IMR-90 (cell line): ENCODE data around the gene DGLUCY. TPM values are rescaled to one million over a fixed set of nuclear protein-coding genes. Genes with fewer than 3 reads are reported as not detected.

Experiments
- ATAC-seq: fragments of 200-7000 bp; cut with Tn5 transposase; 2 replicates; pipeline ENCODE4 v1.9.1; 2020; ENCODE audit warnings: low read depth, mild to moderate bottlenecking, moderate library complexity
- BruUV-seq: library from RNA; stranded (reverse); fragments of 400-500 nt; replicated peaks from 2 replicates; lab custom pipeline; 2021; lab: Mats Ljungman, UMichigan
- CTCF ChIA-PET: fragments of 300-600 bp; formaldehyde crosslinking; extraction: SDS; loops from one replicate; lab custom pipeline; 2021; ENCODE audit warnings: antibody characterized with exemption; lab: Yijun Ruan, JAX
- POLR2A ChIA-PET: fragments of 300-600 bp; sonication (Branson Sonifier 250); formaldehyde crosslinking; loops from one replicate; lab custom pipeline; 2022; ENCODE audit warnings: antibody characterized with exemption; ENCODE audit not compliant: unreplicated experiment; lab: Charles Lee
- DNase-seq: peaks from one replicate; pipeline ENCODE4 v3.0.0; 2013
- H2AFZ ChIP-seq: replicated peaks from 2 replicates; pipeline ENCODE3; 2013; ENCODE audit warnings: low read length, mild to moderate bottlenecking; ENCODE audit not compliant: poor library complexity
- H2AK5ac ChIP-seq: 2 replicates; pipeline ENCODE4 v1.6.1; 2013; ENCODE audit warnings: low read depth, low read length, inconsistent platforms
- H2AK9ac ChIP-seq: replicated peaks from 2 replicates; pipeline ENCODE3; 2013; ENCODE audit warnings: mild to moderate bottlenecking, low read depth, low read length, moderate library complexity; ENCODE audit not compliant: poor library complexity
- H2BK120ac ChIP-seq: 2 replicates; pipeline ENCODE4 v1.6.1; 2013; ENCODE audit warnings: low read depth, low read length, inconsistent platforms
- H2BK15ac ChIP-seq: 3 replicates; pipeline ENCODE4 v1.6.1; 2013; ENCODE audit warnings: low read depth, low read length, inconsistent platforms
- H2BK20ac ChIP-seq: 2 replicates; pipeline ENCODE4 v1.6.1; 2013; ENCODE audit warnings: low read depth, mild to moderate bottlenecking, inconsistent platforms, low read length, moderate library complexity
- H2BK5ac ChIP-seq: 2 replicates; pipeline ENCODE4 v1.6.1; 2013; ENCODE audit warnings: mild to moderate bottlenecking, low read depth, low read length, inconsistent platforms; ENCODE audit not compliant: poor library complexity, severe bottlenecking
- H3K14ac ChIP-seq: replicated peaks from 2 replicates; pipeline ENCODE4 v1.6.1; 2013; ENCODE audit warnings: low read depth, low read length, inconsistent platforms
- H3K18ac ChIP-seq: 2 replicates; pipeline ENCODE4 v1.6.1; 2013; ENCODE audit warnings: low read depth, low read length, control low read depth
- H3K23ac ChIP-seq: 2 replicates; pipeline ENCODE4 v1.6.1; 2013; ENCODE audit warnings: low read depth, low read length, inconsistent platforms
- H3K27ac ChIP-seq: 2 replicates; pipeline ENCODE4 v1.5.1; 2013; ENCODE audit warnings: mild to moderate bottlenecking, control low read depth, low read length; ENCODE audit not compliant: insufficient read depth
- H3K27me3 ChIP-seq: 2 replicates; pipeline ENCODE4 v1.6.1; 2013; ENCODE audit warnings: low read length; ENCODE audit not compliant: control insufficient read depth, insufficient read depth
- H3K36me3 ChIP-seq: 2 replicates; pipeline ENCODE4 v1.6.1; 2013; ENCODE audit warnings: low read length, mixed read lengths; ENCODE audit not compliant: control insufficient read depth, insufficient read depth
- H3K4ac ChIP-seq: 2 replicates; pipeline ENCODE4 v1.6.1; 2013; ENCODE audit warnings: low read depth, low read length, inconsistent platforms
- H3K4me1 ChIP-seq: 2 replicates; pipeline ENCODE4 v1.6.1; 2013; ENCODE audit warnings: low read length, mixed read lengths; ENCODE audit not compliant: control insufficient read depth, insufficient read depth
- H3K4me2 ChIP-seq: 2 replicates; pipeline ENCODE4 v1.6.1; 2013; ENCODE audit warnings: low read depth, mild to moderate bottlenecking, control low read depth, low read length, moderate library complexity
- H3K4me3 ChIP-seq: 2 replicates; pipeline ENCODE4 v1.5.1; 2013; ENCODE audit warnings: low read depth, mild to moderate bottlenecking, control low read depth, low read length, moderate library complexity; ENCODE audit not compliant: insufficient read depth
- H3K56ac ChIP-seq: 2 replicates; pipeline ENCODE4 v1.6.1; 2013; ENCODE audit warnings: low read length, inconsistent platforms; ENCODE audit not compliant: insufficient read depth; ENCODE audit errors: extremely low read depth
- H3K79me1 ChIP-seq, 2 experiments: 2 replicates each; pipeline ENCODE4 v1.6.1; 2013; ENCODE audit warnings: low read length in 2 of 2, inconsistent platforms in 1 of 2, low read depth in 1 of 2
- H3K9ac ChIP-seq: 2 replicates; pipeline ENCODE4 v1.6.1; 2013; ENCODE audit warnings: low read depth, low read length, control low read depth
- H3K9me1 ChIP-seq: 2 replicates; pipeline ENCODE4 v1.6.1; 2013; ENCODE audit warnings: low read length, inconsistent platforms; ENCODE audit not compliant: insufficient read depth
- H3K9me3 ChIP-seq: 2 replicates; pipeline ENCODE4 v1.6.1; 2013; ENCODE audit warnings: low read length; ENCODE audit not compliant: control insufficient read depth, insufficient read depth
- H4K20me1 ChIP-seq: 2 replicates; pipeline ENCODE4 v1.6.1; 2013; ENCODE audit warnings: low read length, inconsistent platforms; ENCODE audit not compliant: insufficient read depth
- H4K5ac ChIP-seq: 2 replicates; pipeline ENCODE4 v1.6.1; 2013; ENCODE audit warnings: mild to moderate bottlenecking, low read depth, low read length, control low read depth
- H4K8ac ChIP-seq, 2 experiments: 2 replicates each; pipeline ENCODE4 v1.6.1; 2013; ENCODE audit warnings: low read depth in 2 of 2, low read length in 2 of 2, control low read depth in 1 of 2, inconsistent platforms in 1 of 2
- H4K91ac ChIP-seq: 2 replicates; pipeline ENCODE4 v1.6.1; 2013; ENCODE audit warnings: low read depth, low read length, inconsistent platforms; ENCODE audit not compliant: insufficient read depth
- USF2 ChIP-seq: fragments of 150-350 bp; IDR thresholded peaks from 2 replicates; pipeline ENCODE4 v1.6.1; 2017; ENCODE audit warnings: mild to moderate bottlenecking, antibody characterized with exemption, low read length, low read depth
- WGBS, 2 experiments: methylation state at CpG; one replicate each; pipeline versions ENCODE4 v1.1.5 to v1.1.7; 2013; ENCODE audit warnings: missing lambda C conversion rate in 2 of 2; ENCODE audit not compliant: insufficient read length in 1 of 2; ENCODE audit errors: extremely low coverage in 2 of 2; 5-methylcytosine and 5-hydroxymethylcytosine counted together
- dilution Hi-C: fragments of 300-500 bp; cut with HindIII; formaldehyde crosslinking; loops from one replicate; pipeline ENCODE4 v1.14.3; 2018; ENCODE audit warnings: low sequenced_read_pairs; ENCODE audit not compliant: unreplicated experiment
- in situ Hi-C: fragments of 300-500 bp; cut with MboI; formaldehyde crosslinking; loops from 3 replicates; pipeline ENCODE4 v1.14.3; 2019; ENCODE audit warnings: low sequenced_read_pairs, inconsistent platforms, mixed read lengths
- intact Hi-C: fragments of 100-400 bp; cut with micrococcal nuclease; formaldehyde crosslinking; loops from 2 replicates; pipeline ENCODE4 v1.10.0; 2022
- polyA plus RNA-seq, 3 experiments: library from polyadenylated mRNA; depleted of rRNA; stranded (reverse); fragments of >200 nt; gene quantifications; 2 replicates each; pipeline ENCODE4 v1.2.3, GENCODE V29; 2012; ENCODE audit warnings: low replicate concordance in 1 of 3
- total RNA-seq: library from RNA; depleted of rRNA; stranded (reverse); fragments of >200 nt; gene quantifications from 2 replicates; pipeline ENCODE4 v1.2.3, GENCODE V29; 2012

The DGLUCY gene
- total and polyA plus RNA-seq, 2 of the 4 experiments (the other 2 are of a cell fraction), result 8.5 to 13.3 TPM

- ATAC-seq (no peak), DNase-seq (no peak)
- Histone ChIP-seq H4K8ac (no peak overlapping the region), H2BK120ac (no peak overlapping the region), H3K27me3 (no peaks in the 10 kb centered on the region), H3K9me1 (0 out of 2 replicates have a peak, but pooled peaks cover 4% of the 10 kb centered on the region), H3K27ac (no peak overlapping the region), H4K20me1 (no peaks in the 10 kb centered on the region), H3K9me3 (no peaks in the 10 kb centered on the region), H2AFZ (no peak overlapping the region), H2BK20ac (no peak overlapping the region), H3K4ac (no peak overlapping the region), H2AK5ac (no peak overlapping the region), H2BK5ac (no peak overlapping the region), H4K5ac (no peak overlapping the region), H3K79me1 (no peaks in the 10 kb centered on the region), H3K4me1 (no peaks in the 10 kb centered on the region), H3K14ac (no peak overlapping the region), H3K18ac (no peak overlapping the region), H3K9ac (no peak overlapping the region), H2AK9ac (no peak overlapping the region), H4K91ac (no peak overlapping the region), H3K36me3 (peaks cover 12% of the 10 kb centered on the region), H3K4me3 (no peak overlapping the region), H3K56ac (no peak overlapping the region), H3K23ac (no peak overlapping the region), H3K4me2 (no peak overlapping the region), H2BK15ac (no peak overlapping the region)
- intact Hi-C loops, result no loop called here
- in situ Hi-C loops, result no loop called here
- 85% methylated on average over 10 of the region's 14 CpGs; no CpG with 5 or more reads in 1 of the 2 experiments for WGBS, 2 experiments
- ChIA-PET POLR2A (no interaction called here), CTCF (no interaction called here)
- dilution Hi-C loops, result no loop called here
- no peak for TF ChIP-seq USF2
- BruUV-seq, result no TSS peak
Observed at GRCh38 chr14:91204657-91205056, 90.8 kb downstream of the DGLUCY start.
